K562 (cell line): Measurements from ENCODE around the gene CALML6. TPM values are rescaled to one million over a fixed set of nuclear protein-coding genes. Genes with fewer than 3 reads are reported as not detected.
A peak's percentile ranks its signal among the peaks of the same experiment; 100 is the strongest.

Source experiments
- CTCF ChIP-seq, 3 experiments: IDR thresholded peaks in 2 of 3; conservative IDR thresholded peaks in 1 of 3; 2 replicates each; pipeline ENCODE4 v1.5.1; 2011 to 2012; ENCODE audit warnings: low read length in 3 of 3, mild to moderate bottlenecking in 3 of 3, control low read depth in 2 of 3, improper control_type of control experiment in 1 of 3, inconsistent platforms in 1 of 3, low read depth in 1 of 3, mixed read lengths in 1 of 3, moderate library complexity in 1 of 3; ENCODE audit not compliant: insufficient read depth in 2 of 3
- DMBX1 ChIP-seq: fragments of 250-450 bp; sonication (Bioruptor Pico); IDR thresholded peaks from 2 replicates; pipeline ENCODE4 v1.8.0; 2022; ENCODE audit warnings: inconsistent platforms, mild to moderate bottlenecking, moderate library complexity, borderline replicate concordance
- ELF1 ChIP-seq: fragments of 200-800 bp; sonication (Bioruptor generic); IDR thresholded peaks from 2 replicates; pipeline ENCODE4 v1.6.1; 2016; ENCODE audit warnings: missing genetic modification characterization, missing compliant biosample characterization
- FOXA3 ChIP-seq, 2 experiments: fragments of 450-650 bp in 1 of 2; sonication (generic) in 1 of 2; formaldehyde crosslinking; IDR thresholded peaks in 1 of 2; conservative IDR thresholded peaks in 1 of 2; 2 replicates each; pipeline versions ENCODE4 v1.4.0 to v1.8.0; 2020 to 2022; ENCODE audit warnings: mild to moderate bottlenecking in 2 of 2, missing genetic modification reagents in 1 of 2
- HNRNPL ChIP-seq: fragments of 200-400 bp; formaldehyde crosslinking; IDR thresholded peaks from 2 replicates; pipeline ENCODE4 v1.6.1; 2017; ENCODE audit warnings: low read depth, mild to moderate bottlenecking, low read length
- HOMEZ ChIP-seq: fragments of 250-450 bp; sonication (Bioruptor Pico); IDR thresholded peaks from 2 replicates; pipeline ENCODE4 v1.4.0; 2020; ENCODE audit warnings: mild to moderate bottlenecking, moderate library complexity
- IRF1 ChIP-seq: sonication (generic); formaldehyde crosslinking; IDR thresholded peaks from 2 replicates; pipeline ENCODE4 v1.8.0; 2022; ENCODE audit warnings: missing genetic modification reagents, mild to moderate bottlenecking, borderline replicate concordance
- MAFG ChIP-seq: fragments of 450-650 bp; conservative IDR thresholded peaks from 2 replicates; pipeline ENCODE4 v1.6.1; 2016; ENCODE audit warnings: missing genetic modification characterization, missing compliant biosample characterization
- PKNOX1 ChIP-seq: fragments of 450-650 bp; IDR thresholded peaks from 2 replicates; pipeline ENCODE4 v1.6.1; 2016
- RAD21 ChIP-seq, 2 experiments: fragments of 250-450 bp in 1 of 2; fragments of 450-650 bp in 1 of 2; sonication (Bioruptor Pico) in 1 of 2; formaldehyde crosslinking in 1 of 2; IDR thresholded peaks in 1 of 2; conservative IDR thresholded peaks in 1 of 2; 2 replicates each; pipeline versions ENCODE4 v1.4.0 to v1.8.0; 2020 to 2022; ENCODE audit warnings: mild to moderate bottlenecking in 2 of 2, moderate library complexity in 1 of 2
- TCF15 ChIP-seq: fragments of 250-450 bp; sonication (Bioruptor Pico); IDR thresholded peaks from 2 replicates; pipeline ENCODE4 v1.8.0; 2022; ENCODE audit warnings: moderate library complexity, mild to moderate bottlenecking, inconsistent platforms
- ZNF277 ChIP-seq: fragments of 250-450 bp; sonication (Bioruptor Pico); IDR thresholded peaks from 2 replicates; pipeline ENCODE4 v1.8.0; 2022; ENCODE audit warnings: inconsistent platforms, mild to moderate bottlenecking, moderate library complexity, borderline replicate concordance
- ZNF561 ChIP-seq: fragments of 450-650 bp; formaldehyde crosslinking; conservative IDR thresholded peaks from 2 replicates; pipeline ENCODE4 v1.4.0; 2020; ENCODE audit warnings: mild to moderate bottlenecking, moderate library complexity
- ZNF785 ChIP-seq: fragments of 250-450 bp; sonication (Bioruptor Pico); IDR thresholded peaks from 2 replicates; pipeline ENCODE4 v1.4.0; 2020; ENCODE audit warnings: mild to moderate bottlenecking
- polyA plus RNA-seq, 8 experiments: library from polyadenylated mRNA; depleted of rRNA in 4 of 8; stranded (reverse) in 5 of 8; unstranded in 3 of 8; fragments of >200 nt; fragmentation: Nextera tagmentation in 2 of 8; fragmentation: Illumina TruSeq in 1 of 8; extraction: Ambion mirVana in 2 of 8; extraction: Trizol in 1 of 8; gene quantifications; 2 replicates each; pipeline versions ENCODE4 v1.2.1 to v1.2.3, GENCODE V29; 2011 to 2014; ENCODE audit warnings: inconsistent platforms in 1 of 8, missing spikeins in 1 of 8
- total RNA-seq, 7 experiments: library from RNA; depleted of rRNA in 6 of 7; stranded (reverse); fragments of >200 nt in 6 of 7; fragmentation: Illumina TruSeq in 2 of 7; extraction: Trizol in 2 of 7; gene quantifications; 2 replicates each; pipeline versions ENCODE4 v1.2.1 to v1.2.3, GENCODE V29; 2011 to 2021; ENCODE audit warnings: low replicate concordance in 1 of 7

The CALML6 gene
- total and polyA plus RNA-seq, 9 of the 15 experiments (the other 6 are each of a cell fraction or from before 2014, with no cell fraction given), result 0.14 TPM; not detected in 8

GRCh38 chr1:1883092-1883873 lies 31.8 kb upstream of the CALML6 start (continued):
- no peak for TF ChIP-seq FOXA3 (CRISPR knock-in tag; conservative IDR thresholded peaks at IDR 0.05 in 1 of 2, IDR thresholded peaks at IDR 0.05 in 1 of 2)
- TF ChIP-seq RAD21 (CRISPR knock-in tag; conservative IDR thresholded peaks at IDR 0.05 in 1 of 2, IDR thresholded peaks at IDR 0.05 in 1 of 2), result no peak
- no peak for TF ChIP-seq HNRNPL
- no peak for TF ChIP-seq ZNF277 (CRISPR knock-in tag)
- TF ChIP-seq MAFG (tag), result peak; percentile 89
- TF ChIP-seq HOMEZ (CRISPR knock-in tag), result no peak
- TF ChIP-seq ZNF785 (CRISPR knock-in tag), result no peak
- TF ChIP-seq PKNOX1, result no peak
- no peak for TF ChIP-seq ELF1 (tag)
- TF ChIP-seq CTCF (IDR thresholded peaks at IDR 0.05 in 2 of 3, conservative IDR thresholded peaks at IDR 0.05 in 1 of 3; ENCODE audit: insufficient read depth in 2 of 3, low read depth in 1 of 3, low read length in 3 of 3), result no peak
- TF ChIP-seq TCF15 (CRISPR knock-in tag), result no peak
- TF ChIP-seq DMBX1, result no peak
- TF ChIP-seq IRF1, result no peak
- TF ChIP-seq ZNF561, result no peak
